Thoracic aorta (tissue), 2 donors: ENCODE measurements around the gene NRARP. TPM values are rescaled to one million over a fixed set of nuclear protein-coding genes. Genes with fewer than 3 reads are reported as not detected.

Experiments used
- ATAC-seq: fragments of 150-250 bp; one replicate; pipeline ENCODE4 v1.8.0; 2017; ENCODE audit warnings: low read depth; ENCODE audit not compliant: insufficient number of reproducible peaks, low FRiP score
- DNase-seq: peaks from one replicate; pipeline ENCODE4 v3.0.0-alpha.2; 2020; ENCODE audit warnings: low spot score
- H3K27ac ChIP-seq, 2 donors: fragments of 200-600 bp; sonication (generic); 1 replicate in 1 of 2; 2 replicates in 1 of 2; pipeline ENCODE4 v1.5.1; 2016; ENCODE audit warnings: mild to moderate bottlenecking in 2 of 2, moderate library complexity in 2 of 2
- H3K27me3 ChIP-seq: fragments of 200-600 bp; sonication (generic); replicated peaks from 2 replicates; pipeline ENCODE4 v1.6.0; 2016; ENCODE audit warnings: mild to moderate bottlenecking; ENCODE audit not compliant: insufficient read depth
- H3K36me3 ChIP-seq: fragments of 200-600 bp; sonication (generic); one replicate; pipeline ENCODE4 v1.5.1; 2016
- H3K4me1 ChIP-seq, 2 donors: fragments of 200-600 bp; sonication (generic); 1 replicate in 1 of 2; 2 replicates in 1 of 2; pipeline versions ENCODE4 v1.5.1 to v1.6.0; 2016; ENCODE audit warnings: low read depth in 2 of 2, mild to moderate bottlenecking in 1 of 2; ENCODE audit not compliant: control insufficient read depth in 1 of 2
- H3K4me3 ChIP-seq: fragments of 200-600 bp; sonication (generic); 2 replicates; pipeline ENCODE4 v1.5.1; 2016; ENCODE audit warnings: mild to moderate bottlenecking
- H3K9me3 ChIP-seq: fragments of 200-600 bp; sonication (generic); 2 replicates; pipeline ENCODE4 v1.5.1; 2016
- CTCF ChIP-seq: fragments of 200-600 bp; sonication (generic); IDR thresholded peaks from one replicate; pipeline ENCODE4 v1.5.1; 2019; ENCODE audit warnings: antibody characterized with exemption
- total RNA-seq, 2 donors: library from RNA; depleted of rRNA; stranded (reverse); fragments of >200 nt; gene quantifications; one replicate each; pipeline versions ENCODE4 v1.1.0 to v1.2.3, GENCODE V29; 2016

The NRARP gene
- total RNA-seq, 2 donors from 2014 or later: 8.5 to 16.9 TPM

- Histone ChIP-seq H3K9me3 (no peaks in the 10 kb centered on the region), H3K4me1 (peaks cover 19 to 43% of the 10 kb centered on the region in 2 donors), H3K36me3 (peaks cover 36% of the 10 kb centered on the region), H3K27me3 (no peaks in the 10 kb centered on the region), H3K4me3 (no peak overlapping the region), H3K27ac (peak overlapping the region in 1 of 2 donors; percentile 61)
- DNase-seq: no peak
- TF ChIP-seq CTCF: no peak
- no peak for ATAC-seq
Observed at GRCh38 chr9:137270929-137271695, 31.0 kb downstream of the NRARP start.

GRCh38 chr9:137269231-137269772, 32.8 kb downstream of the NRARP start:
- DNase-seq (no peak), ATAC-seq (peak; percentile 81)
- H3K4me3 ChIP-seq: peak overlapping the region; percentile 37
- H3K9me3 ChIP-seq: no peaks in the 10 kb centered on the region
- peaks cover 17 to 35% of the 10 kb centered on the region in 2 donors for H3K4me1 ChIP-seq
- no peaks in the 10 kb centered on the region for H3K27me3 ChIP-seq
- peaks cover 51% of the 10 kb centered on the region for H3K36me3 ChIP-seq
- H3K27ac ChIP-seq: peak overlapping the region; percentile 76 to 83
- no peak for TF ChIP-seq CTCF

- Histone ChIP-seq H3K36me3 (peaks cover 57% of the 10 kb centered on the region), H3K4me1 (peaks cover 17 to 35% of the 10 kb centered on the region in 2 donors), H3K27me3 (no peaks in the 10 kb centered on the region), H3K27ac (peak overlapping the region; percentile 21 to 83), H3K9me3 (no peaks in the 10 kb centered on the region), H3K4me3 (peak overlapping the region; percentile 37)
- no peak for TF ChIP-seq CTCF
- DNase-seq: no peak
- ATAC-seq: no peak
Observed at GRCh38 chr9:137268538-137269201, 33.4 kb downstream of the NRARP start.

- no peaks in the 10 kb centered on the region for H3K9me3 ChIP-seq
- TF ChIP-seq CTCF: no peak
- peaks cover 55% of the 10 kb centered on the region for H3K36me3 ChIP-seq
- no peaks in the 10 kb centered on the region for H3K27me3 ChIP-seq
- H3K27ac ChIP-seq: peak overlapping the region in 1 of 2 donors; percentile 83
- H3K4me3 ChIP-seq: no peak overlapping the region
- no peak for ATAC-seq
- peaks cover 17 to 35% of the 10 kb centered on the region in 2 donors for H3K4me1 ChIP-seq
- DNase-seq: no peak
Observed at GRCh38 chr9:137267933-137268355, 34.1 kb downstream of the NRARP start.
